GM19025 (cell line): ENCODE results near the gene ARL14.

Source experiments
- ATAC-seq: cut with Tn5 transposase; IDR thresholded peaks from one replicate; pipeline ENCODE4 v1.9.1; 2021; ENCODE audit warnings: mild to moderate bottlenecking, low read depth, moderate library complexity; ENCODE audit not compliant: unreplicated experiment

The ARL14 gene

GRCh38 chr3:160676547-160677303 lies at the start of gene ARL14:
Gene ARL14 (plus strand): TSS chr3:160677160. CDS start chr3:160677347, 187 bp downstream.
- ATAC-seq = no peak

GRCh38 chr3:160629491-160629890 lies 47.5 kb upstream of the ARL14 start:
- ATAC-seq = no peak

- ATAC-seq = no peak
Measured at GRCh38 chr3:160633361-160634083, 43.4 kb upstream of the ARL14 start.

- ATAC-seq = no peak
Measured at GRCh38 chr3:160635213-160635612, 41.7 kb upstream of the ARL14 start.

GRCh38 chr3:160637086-160637485 lies 39.9 kb upstream of the ARL14 start:
- no peak for ATAC-seq

GRCh38 chr3:160638184-160638583 lies 38.8 kb upstream of the ARL14 start:
- no peak for ATAC-seq

- no peak for ATAC-seq
Measured at GRCh38 chr3:160641665-160642309, 35.2 kb upstream of the ARL14 start.

- ATAC-seq = peak; percentile 56
Measured at GRCh38 chr3:160643994-160644393, 33.0 kb upstream of the ARL14 start.

GRCh38 chr3:160644491-160644890 lies 32.5 kb upstream of the ARL14 start:
- no peak for ATAC-seq

- ATAC-seq = no peak
Measured at GRCh38 chr3:160648701-160649100, 28.3 kb upstream of the ARL14 start.

GRCh38 chr3:160649596-160649995 lies 27.4 kb upstream of the ARL14 start:
- no peak for ATAC-seq

GRCh38 chr3:160653512-160653911 lies 23.4 kb upstream of the ARL14 start:
- ATAC-seq = no peak

GRCh38 chr3:160660902-160661301 lies 16.1 kb upstream of the ARL14 start:
- ATAC-seq = no peak

- no peak for ATAC-seq
Measured at GRCh38 chr3:160661660-160662059, 15.3 kb upstream of the ARL14 start.

GRCh38 chr3:160665231-160665630 lies 11.7 kb upstream of the ARL14 start:
- ATAC-seq = no peak

GRCh38 chr3:160665784-160666526 lies 11.0 kb upstream of the ARL14 start:
- peak; percentile 86 for ATAC-seq

- ATAC-seq = no peak
Measured at GRCh38 chr3:160667452-160667851, 9.5 kb upstream of the ARL14 start.

- ATAC-seq = no peak
Measured at GRCh38 chr3:160668454-160668853, 8.5 kb upstream of the ARL14 start.

- ATAC-seq = peak; percentile 95
Measured at GRCh38 chr3:160671231-160671630, 5.7 kb upstream of the ARL14 start.

- ATAC-seq = no peak
Measured at GRCh38 chr3:160671995-160672394, 5.0 kb upstream of the ARL14 start.

GRCh38 chr3:160673188-160673587 lies 3.8 kb upstream of the ARL14 start:
- no peak for ATAC-seq
